ENCODE data around the gene PLK4. TPM values are rescaled to one million over a fixed set of nuclear protein-coding genes. Genes with fewer than 3 reads are reported as not detected.

The PLK4 gene
- total RNA-seq (2022; extraction: Qiagen RNA extraction; ENCODE audit: low read depth), result 16.2 to 19.9 TPM (median 17.3 TPM) in 5 replicates

DNA sequence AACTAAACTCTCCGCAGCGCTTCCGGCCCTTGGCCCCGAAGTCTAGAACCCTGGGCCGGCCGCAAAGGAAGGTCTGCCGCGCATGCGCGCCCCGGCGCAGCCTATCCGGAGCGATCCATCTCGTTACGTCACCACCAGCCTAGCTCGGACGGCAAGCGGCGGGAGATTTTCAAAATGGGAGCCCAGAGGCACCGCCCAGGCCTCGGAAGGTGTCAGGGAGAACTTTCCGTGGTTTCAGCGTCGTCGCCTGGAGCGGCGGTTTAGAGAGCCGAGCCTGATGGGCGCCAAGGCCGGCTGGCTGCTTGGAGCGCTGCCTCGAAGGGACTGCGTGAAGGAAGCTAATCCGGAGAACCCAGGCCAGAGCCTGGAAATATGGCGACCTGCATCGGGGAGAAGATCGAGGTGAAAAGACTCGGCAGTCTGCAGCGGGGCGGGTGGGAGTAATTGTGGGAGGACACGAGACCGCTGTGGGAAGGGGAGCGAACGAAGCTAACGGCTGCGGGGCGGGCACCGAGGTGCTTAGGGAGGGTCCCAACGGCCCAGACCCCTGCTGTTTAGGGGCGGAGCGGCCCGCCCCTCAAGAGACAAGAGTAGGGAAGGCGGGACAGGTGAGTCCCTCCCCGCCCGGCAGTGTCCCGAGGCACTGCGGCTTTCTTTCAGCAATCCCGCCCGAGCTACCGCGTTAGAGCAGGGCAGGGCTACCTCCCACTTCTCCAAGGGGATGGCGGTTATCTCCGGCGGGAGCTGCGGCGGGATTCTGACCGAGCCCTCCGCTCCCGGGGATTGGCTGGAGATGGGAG is at the start of gene PLK4:
TSS of gene PLK4 (plus strand) at position 131 of the 800 bp plus-strand sequence. CDS start at position 373, 242 bp downstream.

Other genes with a start within 250 kb of the PLK4 start
- gene INTU, start 247.9 kb upstream of the PLK4 start, total RNA-seq (2022; extraction: Qiagen RNA extraction; ENCODE audit: low read depth), result 0.68 to 1.5 TPM (median 1.4 TPM) in 5 replicates
- not detected in 5 replicates for gene SLC25A31, start 150.5 kb upstream of the PLK4 start, total RNA-seq (2022; extraction: Qiagen RNA extraction; ENCODE audit: low read depth)
- gene HSPA4L, start 98.6 kb upstream of the PLK4 start, total RNA-seq (2022; extraction: Qiagen RNA extraction; ENCODE audit: low read depth), result 9.6 to 10.8 TPM (median 10.0 TPM) in 5 replicates
- 12.4 to 15.4 TPM (median 14.0 TPM) in 5 replicates for gene MFSD8, start 84.3 kb downstream of the PLK4 start, total RNA-seq (2022; extraction: Qiagen RNA extraction; ENCODE audit: low read depth)
- gene ABHD18, start 84.5 kb downstream of the PLK4 start, total RNA-seq (2022; extraction: Qiagen RNA extraction; ENCODE audit: low read depth), result 2.8 to 5.4 TPM (median 3.7 TPM) in 5 replicates
- 11.0 to 17.7 TPM (median 12.1 TPM) in 5 replicates for gene LARP1B, start 180.4 kb downstream of the PLK4 start, total RNA-seq (2022; extraction: Qiagen RNA extraction; ENCODE audit: low read depth)

Data from A549 treated with CpdA at 1 μM for 4 hours (cell line).